ENCODE measurements around the gene HSPA4L. TPM values are rescaled to one million over a fixed set of nuclear protein-coding genes. Genes with fewer than 3 reads are reported as not detected.
A peak's percentile ranks its signal among the peaks of the same experiment; 100 is the strongest.

HSPA4L gene
- 1 to 10 TPM; 2.6 to 2.8 TPM for total RNA-seq

DNA sequence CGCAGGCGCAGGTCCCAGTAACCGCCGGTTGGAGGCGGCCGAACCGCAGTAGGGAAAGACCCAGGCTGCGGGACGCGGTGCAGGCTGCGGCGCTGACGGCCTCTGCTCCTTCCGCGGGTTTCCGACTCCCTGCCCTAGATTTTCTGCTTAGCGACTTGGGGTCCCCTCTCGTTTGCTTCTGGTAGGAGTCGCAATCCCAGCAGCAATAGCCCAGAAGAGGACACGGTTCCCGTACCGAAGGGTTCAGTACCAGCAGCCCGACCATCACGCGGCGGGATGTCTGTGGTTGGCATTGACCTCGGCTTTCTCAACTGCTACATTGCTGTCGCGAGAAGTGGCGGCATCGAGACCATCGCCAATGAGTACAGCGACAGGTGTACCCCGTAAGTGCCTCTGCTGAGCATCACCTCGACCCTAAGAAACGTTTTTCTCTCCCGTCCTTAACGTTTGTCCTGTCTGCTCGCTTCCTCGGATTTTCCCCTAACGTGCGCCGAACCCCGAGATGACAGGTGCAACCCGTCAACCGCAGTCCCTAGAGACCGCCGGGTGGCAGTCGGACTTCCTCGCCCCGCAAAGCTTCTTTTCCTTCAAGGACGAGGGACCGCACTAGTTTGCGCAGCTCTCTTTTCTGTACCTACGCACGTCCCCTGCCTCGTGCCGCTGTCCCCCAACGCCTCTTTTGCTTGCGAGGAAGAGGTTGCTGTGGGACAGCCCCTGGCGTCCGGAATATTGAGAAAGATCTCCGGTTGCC, at the start of gene HSPA4L:
Gene HSPA4L (plus strand): TSS at position 48 of the 751 bp plus-strand sequence. CDS start 229 bp downstream, at position 277.
- H3K27me3 Mint-ChIP-seq (ENCODE audit: low read depth) = peaks cover 56% of the 10 kb centered on the region
- peak within 1 kb of the TSS; percentile 80 for H3K27ac Mint-ChIP-seq
- H3K4me1 Mint-ChIP-seq (ENCODE audit: low read depth) = peaks cover 17% of the 10 kb centered on the region
- DNase-seq = peak; percentile 78
- no peaks in the 10 kb centered on the region for H3K36me3 Mint-ChIP-seq (ENCODE audit: low read depth)
- H3K4me3 Mint-ChIP-seq = peak within 1 kb of the TSS; percentile 86
- H3K9me3 Mint-ChIP-seq = no peaks in the 10 kb centered on the region
- CTCF ChIA-PET = interaction anchor here (0.6 to 0.8 kb wide), 2 partner anchors 105 to 269 kb away, joined by 3 to 5 read pairs; no protein-coding TSS in a partner anchor
- intact Hi-C loops (cut with micrococcal nuclease) = loop anchor here (1.0 to 5.0 kb wide), 8 partner anchors 98 to 1315 kb away; partner anchors contain the start of genes ABHD18, C4orf33, INTU and LARP1B

DNA sequence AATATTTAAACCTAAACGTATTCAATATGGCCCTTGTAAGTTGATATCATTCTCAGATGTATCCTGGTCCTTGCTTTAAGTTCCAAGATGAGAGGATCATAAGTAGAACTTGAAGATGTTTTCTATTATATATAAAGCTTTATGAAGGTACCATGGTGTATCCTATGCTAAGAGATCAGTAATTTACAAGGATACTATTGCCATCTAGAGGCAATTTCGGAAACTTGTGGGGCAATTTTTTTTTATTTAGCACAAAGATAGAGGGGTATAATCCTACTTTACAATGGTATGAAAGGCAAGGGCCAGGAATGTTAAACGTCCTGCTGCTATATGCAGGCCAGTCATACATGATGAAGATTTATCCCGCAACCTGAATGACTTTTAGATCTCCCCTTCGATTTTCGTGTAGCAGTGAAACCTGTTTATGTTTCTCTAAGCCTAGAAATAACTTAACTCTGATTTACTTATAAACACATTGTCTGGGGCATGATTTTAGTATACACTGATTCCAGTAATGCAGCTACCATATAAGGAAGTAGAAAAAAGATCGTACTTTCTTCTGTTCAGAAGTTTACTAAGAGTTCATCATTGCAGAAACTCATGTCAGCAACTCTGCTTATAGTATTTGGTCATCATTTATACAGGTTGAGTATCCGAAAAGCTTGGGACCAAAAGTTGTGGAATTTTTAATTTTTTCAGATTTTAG, 49.3 kb upstream of the HSPA4L start:
- no peaks in the 10 kb centered on the region for H3K9me3 Mint-ChIP-seq
- H3K27me3 Mint-ChIP-seq (ENCODE audit: low read depth) = peaks cover 7% of the 10 kb centered on the region
- no peaks in the 10 kb centered on the region for H3K36me3 Mint-ChIP-seq (ENCODE audit: low read depth)
- intact Hi-C loops (cut with micrococcal nuclease) = loop anchor here (1.0 to 5.0 kb wide), 2 partner anchors 127 to 195 kb away; no protein-coding TSS in a partner anchor
- no peaks in the 10 kb centered on the region for H3K4me1 Mint-ChIP-seq (ENCODE audit: low read depth)
- DNase-seq = no peak
- CTCF ChIA-PET = interaction anchor here (0.9 to 2.0 kb wide), 8 partner anchors 12 to 146 kb away, joined by 3 to 8 read pairs (median 4); no protein-coding TSS in a partner anchor
- H3K27ac Mint-ChIP-seq = no peak overlapping the region
- H3K4me3 Mint-ChIP-seq = no peak overlapping the region

- no peaks in the 10 kb centered on the region for H3K36me3 Mint-ChIP-seq (ENCODE audit: low read depth)
- CTCF ChIA-PET = interaction anchor here (0.5 kb wide), 1 partner anchor 1359 kb away, joined by 3 read pairs; no protein-coding TSS in a partner anchor
- no peaks in the 10 kb centered on the region for H3K4me1 Mint-ChIP-seq (ENCODE audit: low read depth)
- no peak overlapping the region for H3K4me3 Mint-ChIP-seq
- H3K27ac Mint-ChIP-seq = no peak overlapping the region
- peaks cover 8% of the 10 kb centered on the region for H3K27me3 Mint-ChIP-seq (ENCODE audit: low read depth)
- no peak for DNase-seq
- intact Hi-C loops (cut with micrococcal nuclease) = loop anchor here (5.0 kb wide), 1 partner anchor 198 kb away; no protein-coding TSS in a partner anchor
- no peaks in the 10 kb centered on the region for H3K9me3 Mint-ChIP-seq
These were observed 47.1 kb upstream of the HSPA4L start for GRCh38 chr4:127734976-127735375.

- H3K9me3 Mint-ChIP-seq = peaks cover 3% of the 10 kb centered on the region
These were observed 44.8 kb upstream of the HSPA4L start for GRCh38 chr4:127737295-127737694.

GRCh38 chr4:127741247-127741646, 40.9 kb upstream of the HSPA4L start:
- CTCF ChIA-PET = no interaction called here
- Mint-ChIP-seq H3K9me3 (peaks cover 3% of the 10 kb centered on the region), H3K4me1 (ENCODE audit: low read depth) (no peaks in the 10 kb centered on the region), H3K27ac (no peak overlapping the region), H3K4me3 (no peak overlapping the region), H3K36me3 (ENCODE audit: low read depth) (no peaks in the 10 kb centered on the region), H3K27me3 (ENCODE audit: low read depth) (peaks cover 13% of the 10 kb centered on the region)
- DNase-seq = no peak
- intact Hi-C loops (cut with micrococcal nuclease) = no loop called here

More at GRCh38 chr4:127737295-127737694, 44.8 kb upstream of the HSPA4L start:
- Mint-ChIP-seq H3K4me3 (no peak overlapping the region), H3K27me3 (ENCODE audit: low read depth) (peaks cover 9% of the 10 kb centered on the region), H3K4me1 (ENCODE audit: low read depth) (no peaks in the 10 kb centered on the region), H3K36me3 (ENCODE audit: low read depth) (no peaks in the 10 kb centered on the region), H3K27ac (no peak overlapping the region)
- intact Hi-C loops (cut with micrococcal nuclease) = no loop called here
- CTCF ChIA-PET = interaction anchor here (0.6 to 1.1 kb wide), 2 partner anchors 8 to 28 kb away, joined by 3 read pairs; no protein-coding TSS in a partner anchor
- no peak for DNase-seq

DNA sequence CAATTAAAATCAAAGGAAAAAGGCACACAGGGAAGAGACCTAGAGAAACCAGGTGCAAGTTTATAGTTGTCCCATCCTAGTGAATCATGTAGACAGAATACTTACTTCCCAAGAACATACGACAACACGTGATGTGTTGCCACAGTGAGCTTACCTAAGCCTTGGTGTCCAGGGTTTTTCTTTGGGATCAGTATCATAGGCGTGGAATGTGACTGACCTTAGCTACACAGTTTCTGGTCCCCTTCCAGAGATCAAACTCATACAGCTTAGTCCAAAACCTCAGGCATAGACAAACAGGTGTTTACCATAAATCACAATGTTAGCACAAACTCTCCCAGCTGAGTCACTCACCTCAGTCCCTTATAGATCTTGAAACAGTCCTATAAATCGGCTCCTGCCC, 34.2 kb upstream of the HSPA4L start:
- intact Hi-C loops (cut with micrococcal nuclease) = no loop called here
- Mint-ChIP-seq H3K27me3 (ENCODE audit: low read depth) (peaks cover 5% of the 10 kb centered on the region), H3K4me3 (no peak overlapping the region), H3K9me3 (peaks cover 9% of the 10 kb centered on the region), H3K27ac (no peak overlapping the region), H3K36me3 (ENCODE audit: low read depth) (no peaks in the 10 kb centered on the region), H3K4me1 (ENCODE audit: low read depth) (no peaks in the 10 kb centered on the region)
- CTCF ChIA-PET = interaction anchor here (1.1 kb wide), 1 partner anchor 15 kb away, joined by 5 read pairs; no protein-coding TSS in a partner anchor
- DNase-seq = no peak

DNA sequence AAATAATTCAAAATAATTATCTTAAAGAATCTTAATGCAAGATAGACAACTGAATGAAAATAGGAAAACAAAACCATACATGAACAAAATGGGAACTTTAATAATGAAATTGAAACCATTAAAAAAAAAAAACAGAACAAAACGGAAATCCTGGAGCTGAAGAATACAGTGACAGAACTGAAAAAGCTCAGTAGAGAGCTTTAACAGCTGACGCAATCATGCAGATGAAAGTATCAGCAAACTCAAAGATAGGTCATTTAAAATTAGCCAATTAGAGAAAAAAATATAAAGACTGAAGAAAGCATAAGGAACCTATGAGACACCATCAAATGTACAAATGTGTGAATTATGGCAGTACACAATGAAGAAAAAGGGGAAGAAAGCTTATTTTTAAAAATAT, 33.2 kb upstream of the HSPA4L start:
- Mint-ChIP-seq H3K36me3 (ENCODE audit: low read depth) (no peaks in the 10 kb centered on the region), H3K9me3 (peaks cover 10% of the 10 kb centered on the region), H3K4me1 (ENCODE audit: low read depth) (no peaks in the 10 kb centered on the region), H3K27ac (no peak overlapping the region), H3K4me3 (no peak overlapping the region), H3K27me3 (ENCODE audit: low read depth) (peaks cover 5% of the 10 kb centered on the region)
- no peak for DNase-seq
- intact Hi-C loops (cut with micrococcal nuclease) = no loop called here
- CTCF ChIA-PET = no interaction called here

DNA sequence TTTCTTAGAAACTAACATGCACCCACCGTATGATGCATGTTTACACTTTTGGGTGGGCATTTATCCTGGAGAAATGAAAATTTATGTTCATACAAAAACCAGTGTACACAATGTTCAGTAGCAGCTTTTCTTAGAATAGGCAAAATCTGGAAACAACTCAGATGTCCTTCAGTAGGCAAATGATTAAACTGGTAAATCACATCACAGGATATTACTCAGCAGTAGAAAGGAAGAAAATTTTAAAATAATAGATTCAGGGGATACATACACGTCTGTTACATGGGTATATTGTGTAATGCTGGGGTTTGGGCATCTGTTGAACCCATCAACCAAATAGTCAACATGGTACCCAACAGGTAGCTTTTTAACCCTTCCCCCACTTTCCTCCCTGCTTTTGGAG, 25.2 kb upstream of the HSPA4L start:
- no peaks in the 10 kb centered on the region for H3K36me3 Mint-ChIP-seq (ENCODE audit: low read depth)
- intact Hi-C loops (cut with micrococcal nuclease) = no loop called here
- CTCF ChIA-PET = no interaction called here
- DNase-seq = no peak
- peaks cover 9% of the 10 kb centered on the region for H3K27me3 Mint-ChIP-seq (ENCODE audit: low read depth)
- H3K4me3 Mint-ChIP-seq = no peak overlapping the region
- H3K27ac Mint-ChIP-seq = no peak overlapping the region
- H3K4me1 Mint-ChIP-seq (ENCODE audit: low read depth) = no peaks in the 10 kb centered on the region
- H3K9me3 Mint-ChIP-seq = peaks cover 7% of the 10 kb centered on the region

- no peak overlapping the region for H3K4me3 Mint-ChIP-seq
- peaks cover 9% of the 10 kb centered on the region for H3K27me3 Mint-ChIP-seq (ENCODE audit: low read depth)
- H3K36me3 Mint-ChIP-seq (ENCODE audit: low read depth) = no peaks in the 10 kb centered on the region
- no peak overlapping the region for H3K27ac Mint-ChIP-seq
- H3K4me1 Mint-ChIP-seq (ENCODE audit: low read depth) = no peaks in the 10 kb centered on the region
- intact Hi-C loops (cut with micrococcal nuclease) = no loop called here
- no peak for DNase-seq
- peaks cover 5% of the 10 kb centered on the region for H3K9me3 Mint-ChIP-seq
- CTCF ChIA-PET = no interaction called here
These were observed 22.8 kb upstream of the HSPA4L start for GRCh38 chr4:127759228-127759820.

GRCh38 chr4:127759893-127760292, 22.2 kb upstream of the HSPA4L start:
- H3K36me3 Mint-ChIP-seq (ENCODE audit: low read depth) = no peaks in the 10 kb centered on the region
- peaks cover 5% of the 10 kb centered on the region for H3K9me3 Mint-ChIP-seq
- no peak overlapping the region for H3K27ac Mint-ChIP-seq
- intact Hi-C loops (cut with micrococcal nuclease) = no loop called here
- H3K27me3 Mint-ChIP-seq (ENCODE audit: low read depth) = peaks cover 9% of the 10 kb centered on the region
- H3K4me1 Mint-ChIP-seq (ENCODE audit: low read depth) = no peaks in the 10 kb centered on the region
- H3K4me3 Mint-ChIP-seq = no peak overlapping the region
- CTCF ChIA-PET = no interaction called here
- DNase-seq = no peak

GRCh38 chr4:127771535-127772275, 10.4 kb upstream of the HSPA4L start:
- Mint-ChIP-seq H3K9me3 (no peaks in the 10 kb centered on the region), H3K36me3 (ENCODE audit: low read depth) (no peaks in the 10 kb centered on the region), H3K27me3 (ENCODE audit: low read depth) (peaks cover 24% of the 10 kb centered on the region), H3K27ac (no peak overlapping the region), H3K4me3 (no peak overlapping the region), H3K4me1 (ENCODE audit: low read depth) (no peaks in the 10 kb centered on the region)
- CTCF ChIA-PET = no interaction called here
- intact Hi-C loops (cut with micrococcal nuclease) = no loop called here
- no peak for DNase-seq

All from activated naive CD4-positive, alpha-beta T cell treated with anti-CD3 and anti-CD28 coated beads for 36 hours (primary cell).